Brain microvascular endothelial cell (primary cell): ENCODE results near the gene SETD3.

Experiments
- DNase-seq: peaks from one replicate; pipeline ENCODE4 v3.0.0-alpha.2; 2020
- H3K27ac ChIP-seq: fragments of 250-450 bp; sonication (Bioruptor Pico); 2 replicates; pipeline ENCODE4 v1.5.1; 2020; ENCODE audit warnings: mild to moderate bottlenecking, moderate library complexity
- H3K27me3 ChIP-seq: fragments of 250-450 bp; sonication (Bioruptor Pico); replicated peaks from 2 replicates; pipeline ENCODE4 v1.5.1; 2020; ENCODE audit warnings: mild to moderate bottlenecking
- H3K36me3 ChIP-seq: fragments of 250-450 bp; sonication (Bioruptor Pico); replicated peaks from 2 replicates; pipeline ENCODE4 v1.5.1; 2020; ENCODE audit warnings: mild to moderate bottlenecking
- H3K4me3 ChIP-seq: 2 replicates; pipeline ENCODE4 v1.5.1; 2011; ENCODE audit warnings: low read depth, mild to moderate bottlenecking, control low read depth, low read length, moderate library complexity
- in situ Hi-C: cut with HindIII; loops from 2 replicates; pipeline ENCODE4 v1.10.0; 2017; ENCODE audit warnings: low sequenced_read_pairs, low pct_ligation_motif_present
- TF ChIP-seq, protein P1 (sequence below): IDR thresholded peaks from 2 replicates; pipeline ENCODE4 v1.5.1; 2011; ENCODE audit warnings: low read depth, mild to moderate bottlenecking, moderate library complexity, low read length, control low read depth, inconsistent platforms; ENCODE audit errors: missing control alignments

The SETD3 gene

DNA sequence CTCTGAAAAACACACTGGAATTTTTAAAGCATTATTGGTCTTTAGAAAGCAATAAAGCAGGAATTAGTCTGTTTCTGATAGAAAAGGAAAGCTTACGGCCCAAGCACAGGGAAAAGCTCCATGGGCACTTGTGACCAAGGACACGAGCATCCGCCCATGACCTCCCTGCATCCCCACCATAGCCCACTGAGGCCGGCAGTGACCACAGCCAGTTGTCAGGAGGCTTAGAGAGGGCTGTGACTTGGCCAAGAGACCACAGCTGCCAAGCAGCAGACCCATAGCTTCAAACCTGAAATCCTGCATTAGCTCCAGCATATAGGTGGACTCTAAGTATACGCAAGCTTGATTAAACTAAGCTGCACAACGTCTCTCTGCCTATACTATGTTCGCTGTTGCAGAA lies 8.9 kb downstream of the SETD3 start:
- H3K36me3 ChIP-seq: no peaks in the 10 kb centered on the region
- no peak for DNase-seq
- TF ChIP-seq, protein P1, sequence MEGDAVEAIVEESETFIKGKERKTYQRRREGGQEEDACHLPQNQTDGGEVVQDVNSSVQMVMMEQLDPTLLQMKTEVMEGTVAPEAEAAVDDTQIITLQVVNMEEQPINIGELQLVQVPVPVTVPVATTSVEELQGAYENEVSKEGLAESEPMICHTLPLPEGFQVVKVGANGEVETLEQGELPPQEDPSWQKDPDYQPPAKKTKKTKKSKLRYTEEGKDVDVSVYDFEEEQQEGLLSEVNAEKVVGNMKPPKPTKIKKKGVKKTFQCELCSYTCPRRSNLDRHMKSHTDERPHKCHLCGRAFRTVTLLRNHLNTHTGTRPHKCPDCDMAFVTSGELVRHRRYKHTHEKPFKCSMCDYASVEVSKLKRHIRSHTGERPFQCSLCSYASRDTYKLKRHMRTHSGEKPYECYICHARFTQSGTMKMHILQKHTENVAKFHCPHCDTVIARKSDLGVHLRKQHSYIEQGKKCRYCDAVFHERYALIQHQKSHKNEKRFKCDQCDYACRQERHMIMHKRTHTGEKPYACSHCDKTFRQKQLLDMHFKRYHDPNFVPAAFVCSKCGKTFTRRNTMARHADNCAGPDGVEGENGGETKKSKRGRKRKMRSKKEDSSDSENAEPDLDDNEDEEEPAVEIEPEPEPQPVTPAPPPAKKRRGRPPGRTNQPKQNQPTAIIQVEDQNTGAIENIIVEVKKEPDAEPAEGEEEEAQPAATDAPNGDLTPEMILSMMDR: no peak
- H3K27ac ChIP-seq: no peak overlapping the region
- in situ Hi-C loops: no loop called here
- no peaks in the 10 kb centered on the region for H3K27me3 ChIP-seq
- H3K4me3 ChIP-seq: no peak overlapping the region

DNA sequence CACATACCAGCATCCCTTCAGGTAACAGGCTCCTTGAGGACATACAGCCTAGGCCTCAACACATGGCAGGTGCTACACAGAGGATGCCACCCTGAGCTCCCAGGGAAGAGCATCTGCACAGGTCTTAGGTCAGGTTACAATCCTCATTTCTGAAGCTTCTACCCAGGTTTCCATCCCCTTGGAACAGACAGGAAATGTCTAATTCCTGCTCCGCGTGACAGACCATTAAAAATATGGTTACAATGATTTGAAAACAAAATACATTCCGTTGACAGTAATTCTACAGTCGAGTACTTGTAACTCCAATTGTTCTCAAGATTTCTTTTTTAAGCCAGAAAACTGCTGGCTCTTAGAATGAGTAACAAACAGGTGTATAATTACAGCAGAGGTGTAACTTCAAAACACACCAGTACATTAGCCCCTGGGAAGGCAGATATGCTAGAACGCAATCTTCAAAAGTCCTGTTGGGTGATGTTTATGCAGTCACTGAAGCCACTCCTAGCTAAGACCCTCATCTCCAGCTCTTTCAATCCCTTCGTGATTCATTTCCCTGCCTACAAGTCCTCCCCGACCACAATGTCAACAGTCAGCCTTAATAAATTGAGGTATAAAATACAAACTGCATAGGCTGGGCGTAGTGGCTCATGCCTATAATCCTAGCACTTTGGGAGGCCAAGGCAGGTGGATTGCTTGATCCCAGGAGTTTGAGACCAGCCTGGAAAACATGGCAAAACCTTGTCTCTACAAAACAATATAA lies 11.6 kb downstream of the SETD3 start:
- Histone ChIP-seq H3K4me3 (no peak overlapping the region), H3K27ac (no peak overlapping the region), H3K27me3 (no peaks in the 10 kb centered on the region), H3K36me3 (peaks cover 2% of the 10 kb centered on the region)
- in situ Hi-C loops: no loop called here
- peak; percentile 27 for DNase-seq
- TF ChIP-seq, protein P1: no peak

DNA sequence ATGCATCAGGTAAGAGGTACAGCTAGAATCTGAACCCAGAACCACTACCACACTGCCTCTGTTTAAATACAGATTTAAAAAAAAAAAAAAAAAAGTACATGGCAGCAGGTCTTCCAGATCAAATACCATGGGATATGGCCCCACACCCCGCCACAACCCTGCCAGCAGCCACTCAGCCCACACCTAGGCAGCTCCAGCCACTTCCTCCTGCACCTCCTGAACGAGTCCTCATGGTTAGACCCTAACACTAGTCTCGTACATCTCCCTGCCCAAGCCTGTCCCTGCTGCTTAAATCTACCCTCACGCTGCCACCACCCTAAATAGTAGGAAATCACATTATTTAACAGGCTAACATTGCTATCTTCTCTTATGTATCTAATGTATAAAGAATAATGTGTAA lies 12.6 kb downstream of the SETD3 start:
- Histone ChIP-seq H3K4me3 (no peak overlapping the region), H3K27ac (no peak overlapping the region), H3K27me3 (no peaks in the 10 kb centered on the region), H3K36me3 (peaks cover 2% of the 10 kb centered on the region)
- TF ChIP-seq, protein P1: no peak
- in situ Hi-C loops: no loop called here
- no peak for DNase-seq

DNA sequence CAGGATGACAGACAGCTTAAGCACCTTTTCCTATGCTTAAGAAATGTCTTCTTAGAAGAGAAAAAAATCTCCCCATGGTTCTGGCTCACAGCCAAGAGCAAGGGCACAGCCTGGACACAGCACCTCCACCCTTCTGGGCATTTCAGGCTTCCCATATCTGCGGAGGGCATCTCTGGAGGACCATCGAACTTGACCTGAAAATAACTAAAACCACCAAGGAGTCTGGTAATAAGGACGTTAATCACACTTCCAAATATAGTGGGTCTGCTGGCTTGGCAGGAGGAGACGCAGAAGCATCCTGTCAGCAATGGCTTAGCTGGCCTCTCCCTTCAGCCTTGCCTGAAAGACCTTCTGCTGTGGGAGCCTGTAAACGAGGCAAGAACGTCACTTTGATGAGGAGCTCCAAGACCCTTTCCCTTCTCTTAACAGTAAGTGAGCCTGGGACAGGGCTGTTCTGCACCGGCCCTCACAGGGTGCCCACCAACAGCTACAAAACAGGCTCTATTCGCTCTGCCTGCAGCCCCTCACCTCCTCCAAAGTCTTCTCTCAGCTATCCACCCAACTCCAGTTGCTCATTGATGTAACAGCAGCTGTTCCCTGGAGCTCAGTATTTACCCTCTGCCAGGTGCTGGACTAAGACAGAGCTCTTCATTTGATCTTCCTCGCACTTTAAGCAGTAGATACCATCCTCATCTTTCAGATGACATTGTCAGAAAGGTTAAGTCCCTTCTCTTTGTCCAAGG lies 13.2 kb downstream of the SETD3 start:
- TF ChIP-seq, protein P1: no peak

DNA sequence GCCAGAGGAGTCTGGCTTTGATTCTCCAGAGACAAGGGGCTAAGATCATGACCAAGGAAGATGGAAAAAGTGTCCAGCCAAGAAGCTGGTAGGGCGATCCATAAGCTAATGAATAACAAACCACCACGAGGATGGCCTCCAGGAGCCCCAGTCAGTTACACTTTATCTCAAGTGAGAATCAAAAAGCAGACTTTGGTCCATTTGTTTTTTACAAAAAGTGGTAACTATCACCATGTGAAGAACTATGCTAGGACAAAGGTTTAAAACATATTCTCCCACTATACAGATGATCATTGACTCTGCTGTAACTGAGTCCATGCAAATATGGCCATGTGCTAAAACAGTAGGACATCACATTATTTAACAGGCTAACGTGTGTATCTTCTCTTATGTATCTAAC lies 13.9 kb downstream of the SETD3 start:
- Histone ChIP-seq H3K36me3 (peaks cover 8% of the 10 kb centered on the region), H3K27me3 (no peaks in the 10 kb centered on the region), H3K27ac (no peak overlapping the region), H3K4me3 (no peak overlapping the region)
- DNase-seq: no peak
- in situ Hi-C loops: no loop called here
- TF ChIP-seq, protein P1: no peak

More for the DNA sequence above, 13.2 kb downstream of the SETD3 start:
- H3K27ac ChIP-seq: no peak overlapping the region
- in situ Hi-C loops: no loop called here
- no peaks in the 10 kb centered on the region for H3K27me3 ChIP-seq
- peaks cover 6% of the 10 kb centered on the region for H3K36me3 ChIP-seq
- DNase-seq: no peak
- H3K4me3 ChIP-seq: no peak overlapping the region

DNA sequence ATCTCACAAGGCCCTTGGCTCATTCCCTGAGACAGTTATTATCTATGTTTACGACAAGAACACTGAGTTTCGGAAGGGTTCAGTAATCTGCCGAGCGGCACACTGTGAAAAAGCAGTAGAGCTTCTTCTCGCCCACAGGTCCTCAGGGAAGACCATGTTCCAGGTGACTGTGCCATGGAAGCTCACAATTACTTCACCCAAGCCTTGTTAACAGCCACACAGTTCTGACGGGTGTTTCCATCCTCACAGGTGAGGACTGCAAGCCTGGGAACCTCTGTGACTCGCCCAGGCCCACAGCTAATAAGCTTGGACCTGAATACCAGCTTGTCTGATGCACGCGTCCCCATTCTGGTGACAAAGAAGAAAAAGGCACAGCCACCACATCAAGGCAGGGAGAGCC lies 15.4 kb downstream of the SETD3 start:
- Histone ChIP-seq H3K27ac (no peak overlapping the region), H3K36me3 (peaks cover 12% of the 10 kb centered on the region), H3K4me3 (no peak overlapping the region), H3K27me3 (no peaks in the 10 kb centered on the region)
- in situ Hi-C loops: no loop called here
- TF ChIP-seq, protein P1: no peak
- no peak for DNase-seq
